ENCODE measurements around the gene TNFRSF17. TPM values are rescaled to one million over a fixed set of nuclear protein-coding genes. Genes with fewer than 3 reads are reported as not detected.
"Not testable (repeated sequence)": the region's sequence is repeated elsewhere in the genome, so short reads cannot be mapped to it uniquely, and the experiment has no call there.

The TNFRSF17 gene
- 0.27 TPM for total RNA-seq

DNA sequence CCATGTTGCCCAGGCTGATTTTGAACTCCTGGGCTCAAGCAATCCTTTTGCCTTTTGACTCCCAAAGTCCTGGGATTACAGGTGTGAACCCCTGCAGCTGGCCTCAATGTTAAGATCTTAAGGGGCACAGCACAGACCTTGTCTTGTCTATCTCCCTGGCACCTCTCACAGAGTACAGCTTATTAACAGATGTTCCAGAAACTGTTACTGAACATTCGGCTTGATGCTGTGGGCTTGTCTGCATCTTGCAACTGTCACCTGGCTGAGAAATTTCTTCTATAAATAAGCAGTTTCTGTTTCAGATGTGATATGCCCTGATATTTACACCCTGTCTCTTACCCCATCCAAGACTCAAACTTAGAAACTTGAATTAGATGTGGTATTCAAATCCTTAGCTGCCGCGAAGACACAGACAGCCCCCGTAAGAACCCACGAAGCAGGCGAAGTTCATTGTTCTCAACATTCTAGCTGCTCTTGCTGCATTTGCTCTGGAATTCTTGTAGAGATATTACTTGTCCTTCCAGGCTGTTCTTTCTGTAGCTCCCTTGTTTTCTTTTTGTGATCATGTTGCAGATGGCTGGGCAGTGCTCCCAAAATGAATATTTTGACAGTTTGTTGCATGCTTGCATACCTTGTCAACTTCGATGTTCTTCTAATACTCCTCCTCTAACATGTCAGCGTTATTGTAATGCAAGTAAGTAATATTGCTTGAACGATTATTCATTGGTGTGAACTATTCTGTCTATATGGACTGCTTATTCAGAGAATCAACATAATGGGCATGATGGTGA lies at the start of gene TNFRSF17:
Gene TNFRSF17 (plus strand): TSS at position 450 of the 791 bp plus-strand sequence. CDS start 115 bp downstream, at position 565.
- DNase-seq (ENCODE audit: low read depth in 2 of 3, low spot score in 2 of 3), result no peak

DNA sequence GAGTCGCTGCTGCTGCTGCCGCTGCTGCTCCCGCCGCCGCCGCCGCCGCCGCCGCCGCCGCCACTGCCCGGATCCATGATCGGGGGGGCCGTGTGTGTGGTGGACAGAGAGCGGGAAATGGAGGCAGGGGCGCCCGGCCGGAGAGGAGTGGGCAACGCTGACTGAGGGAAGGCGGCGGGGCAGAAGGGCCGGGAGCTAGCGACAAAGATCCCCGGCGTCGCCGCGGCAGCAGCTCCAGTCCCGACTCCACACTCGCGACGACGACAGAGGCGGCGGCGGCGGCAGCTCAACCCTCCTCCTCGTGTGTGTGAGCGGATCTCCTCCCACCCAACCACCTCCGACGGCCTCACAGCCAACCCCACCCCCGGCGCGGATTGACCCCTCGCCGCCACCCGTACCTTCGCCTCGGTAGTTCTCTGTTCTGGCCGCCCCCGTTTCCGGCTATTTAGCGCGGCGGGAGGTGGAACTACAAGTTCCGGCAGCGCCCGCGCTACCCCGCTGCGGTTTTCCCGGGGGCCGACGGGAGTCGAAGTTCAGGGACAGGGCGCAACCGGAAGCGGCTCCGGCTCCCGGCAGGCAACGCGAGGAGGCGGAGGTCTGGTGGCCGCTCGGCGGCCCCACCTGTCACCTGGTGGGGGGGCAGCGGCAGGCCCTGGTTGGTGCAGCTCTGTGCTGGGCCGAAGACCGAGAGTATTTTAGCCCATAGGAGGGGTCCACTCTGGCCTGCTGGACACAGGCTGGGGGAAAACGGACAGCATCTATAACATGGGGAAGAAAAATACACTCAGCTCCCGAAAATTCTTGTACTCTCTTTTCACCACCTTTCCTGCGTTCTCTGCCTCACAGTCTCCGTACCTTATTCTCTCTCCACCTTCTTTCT lies 49.1 kb upstream of the TNFRSF17 start, which contains the start of gene GSPT1:
Gene GSPT1 (minus strand): TSS at position 313 of the 880 bp plus-strand sequence. CDS start 236 bp downstream, at position 77.
- peak; percentile 97 to 99 (median 99) for DNase-seq (ENCODE audit: low read depth in 2 of 3, low spot score in 2 of 3)

GRCh38 chr16:11916524-11917285 lies 48.3 kb upstream of the TNFRSF17 start:
- DNase-seq (ENCODE audit: low read depth in 2 of 3, low spot score in 2 of 3), result no peak

DNA sequence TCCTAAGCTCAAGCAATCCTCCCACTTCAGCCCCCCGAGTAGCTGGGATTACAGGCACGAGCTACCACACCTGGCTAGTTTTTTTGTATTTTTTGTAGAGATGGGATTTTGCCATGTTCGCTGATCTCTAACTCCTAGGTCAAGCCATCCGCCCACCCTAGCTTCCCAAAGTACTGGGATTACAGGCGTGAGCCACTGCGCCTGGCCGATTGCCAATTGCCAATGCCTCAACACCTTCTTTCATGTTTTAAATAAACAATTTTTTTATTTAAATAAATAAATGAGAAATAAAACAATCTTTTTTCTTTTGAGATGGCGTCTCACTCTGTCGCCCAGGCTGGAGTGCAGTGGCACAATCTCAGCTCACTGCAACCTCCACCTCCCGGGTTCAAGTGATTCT lies 41.0 kb upstream of the TNFRSF17 start:
- DNase-seq (ENCODE audit: low read depth in 2 of 3, low spot score in 2 of 3), result not testable (repeated sequence)

DNA sequence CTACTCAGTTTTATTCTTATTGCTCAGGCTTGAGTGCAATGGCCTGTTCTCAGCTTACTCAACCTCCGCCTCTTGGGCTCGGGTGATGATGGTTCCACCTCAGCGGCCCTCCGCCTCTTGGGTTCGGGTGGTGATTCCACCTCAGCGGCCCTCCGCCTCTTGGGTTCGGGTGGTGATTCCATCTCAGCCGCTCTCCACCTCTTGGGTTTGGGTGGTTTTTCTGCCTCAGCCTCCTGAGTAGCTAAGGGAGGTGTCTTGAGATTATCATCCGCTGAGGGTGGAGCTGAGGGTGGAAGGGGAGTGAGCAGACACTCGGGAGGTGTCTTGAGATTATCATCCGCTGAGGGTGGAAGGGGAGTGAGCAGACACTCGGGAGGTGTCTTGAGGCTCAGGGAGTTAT lies 37.7 kb upstream of the TNFRSF17 start:
- not testable (repeated sequence) for DNase-seq (ENCODE audit: low read depth in 2 of 3, low spot score in 2 of 3)

- DNase-seq (ENCODE audit: low read depth in 2 of 3, low spot score in 2 of 3), result not testable (repeated sequence)
These were observed 23.1 kb upstream of the TNFRSF17 start, which contains the start of gene NPIPB2 for GRCh38 chr16:11941945-11942344. Gene NPIPB2 (minus strand): TSS chr16:11942045. CDS start chr16:11942045, 0 bp downstream.

GRCh38 chr16:11946433-11946832 lies 18.6 kb upstream of the TNFRSF17 start:
- no peak for DNase-seq (ENCODE audit: low read depth in 2 of 3, low spot score in 2 of 3)

DNA sequence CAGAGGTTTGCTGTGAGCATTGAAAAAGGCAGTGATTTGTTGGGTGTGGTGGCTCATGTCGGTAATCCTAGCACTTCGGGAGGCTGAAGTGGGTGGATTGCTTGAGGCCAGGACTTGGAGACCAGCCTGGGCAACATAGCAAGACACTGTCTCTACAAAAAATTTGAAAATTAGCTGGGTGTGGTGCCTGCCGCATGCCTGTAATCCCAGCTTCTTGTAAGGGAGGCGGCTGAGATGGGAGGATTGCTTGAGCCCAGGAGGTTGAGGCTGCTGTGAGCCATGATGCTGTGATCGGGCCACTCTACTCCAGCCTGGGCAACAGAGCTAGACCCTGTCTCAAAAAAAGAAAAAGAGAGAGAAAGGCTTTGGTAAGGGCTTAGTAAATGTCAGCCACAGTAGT lies 16.2 kb upstream of the TNFRSF17 start:
- no peak for DNase-seq (ENCODE audit: low read depth in 2 of 3, low spot score in 2 of 3)

- DNase-seq (ENCODE audit: low read depth in 2 of 3, low spot score in 2 of 3), result peak; percentile 2 to 65 (median 35)
These were observed 15.5 kb upstream of the TNFRSF17 start for GRCh38 chr16:11949527-11949926.

DNA sequence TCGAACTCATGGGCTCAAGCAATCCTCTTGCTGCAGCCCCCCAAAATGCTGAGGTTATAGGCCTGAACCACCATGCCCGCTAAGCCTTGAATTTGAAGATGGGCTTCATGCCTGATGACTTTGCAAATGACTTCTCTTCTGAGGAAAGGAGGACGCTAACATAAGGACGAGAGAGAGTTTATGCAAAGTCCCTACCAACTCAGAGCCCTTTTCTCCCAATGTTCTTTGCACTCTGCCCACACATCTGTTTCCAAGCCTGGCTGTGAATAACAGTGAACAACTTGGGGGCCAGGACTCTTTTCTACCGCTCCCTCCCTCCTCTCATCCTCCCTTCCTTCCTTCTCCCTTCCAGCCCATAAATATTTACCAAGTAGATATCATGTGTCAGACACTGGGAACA lies 14.6 kb upstream of the TNFRSF17 start:
- DNase-seq (ENCODE audit: low read depth in 2 of 3, low spot score in 2 of 3), result no peak

DNA sequence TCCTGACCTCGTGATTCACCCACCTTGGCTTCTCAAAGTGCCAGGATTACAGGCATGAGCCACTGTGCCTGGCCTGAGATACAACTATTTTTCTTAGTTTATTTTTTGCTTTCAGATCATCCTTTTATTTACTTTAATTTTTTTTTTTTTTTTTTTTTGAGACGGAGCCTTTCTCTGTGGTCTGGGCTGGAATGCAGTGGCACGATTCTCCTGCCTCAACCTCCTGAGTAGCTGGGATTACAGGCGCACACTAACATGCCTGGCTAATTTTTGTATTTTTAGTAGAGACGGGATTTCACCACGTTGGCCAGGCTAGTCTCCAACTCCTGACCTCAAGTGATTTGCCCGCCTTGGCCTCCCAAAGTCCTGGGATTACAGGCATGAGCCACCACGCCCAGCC lies 11.4 kb upstream of the TNFRSF17 start:
- not testable (repeated sequence) for DNase-seq (ENCODE audit: low read depth in 2 of 3, low spot score in 2 of 3)

GRCh38 chr16:11955713-11956123 lies 9.3 kb upstream of the TNFRSF17 start:
- no peak for DNase-seq (ENCODE audit: low read depth in 2 of 3, low spot score in 2 of 3)

- no peak for DNase-seq (ENCODE audit: low read depth in 2 of 3, low spot score in 2 of 3)
These were observed 8.5 kb upstream of the TNFRSF17 start for GRCh38 chr16:11956558-11956957.

- no peak for DNase-seq (ENCODE audit: low read depth in 2 of 3, low spot score in 2 of 3)
These were observed 7.2 kb upstream of the TNFRSF17 start for GRCh38 chr16:11957591-11958395.

- peak in 1 of 3 donors; percentile 13 for DNase-seq (ENCODE audit: low read depth in 2 of 3, low spot score in 2 of 3)
These were observed 2.6 kb upstream of the TNFRSF17 start for GRCh38 chr16:11962457-11962856.

DNA sequence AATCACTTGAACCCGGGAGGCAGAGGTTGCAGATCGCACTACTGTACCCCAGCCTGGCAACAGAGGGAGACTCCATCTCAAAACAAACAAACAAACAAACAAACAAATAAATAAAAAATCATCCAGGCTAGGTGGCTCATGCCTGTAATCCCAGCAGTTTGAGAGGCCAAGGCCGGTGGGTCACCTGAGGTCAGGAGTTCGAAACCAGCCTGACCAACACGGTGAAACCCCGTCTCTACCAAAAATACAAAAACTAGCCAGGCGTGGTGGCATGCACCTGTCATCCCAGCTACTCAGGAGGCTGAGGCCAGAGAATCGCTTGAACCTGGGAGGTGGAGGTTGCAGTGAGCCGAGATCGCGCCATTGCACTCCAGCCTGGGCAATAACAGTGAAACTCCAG lies 2.0 kb upstream of the TNFRSF17 start:
- DNase-seq (ENCODE audit: low read depth in 2 of 3, low spot score in 2 of 3), result not testable (repeated sequence)

- no peak for DNase-seq (ENCODE audit: low read depth in 2 of 3, low spot score in 2 of 3)
These were observed 1.3 kb upstream of the TNFRSF17 start for GRCh38 chr16:11963706-11964105.

DNA sequence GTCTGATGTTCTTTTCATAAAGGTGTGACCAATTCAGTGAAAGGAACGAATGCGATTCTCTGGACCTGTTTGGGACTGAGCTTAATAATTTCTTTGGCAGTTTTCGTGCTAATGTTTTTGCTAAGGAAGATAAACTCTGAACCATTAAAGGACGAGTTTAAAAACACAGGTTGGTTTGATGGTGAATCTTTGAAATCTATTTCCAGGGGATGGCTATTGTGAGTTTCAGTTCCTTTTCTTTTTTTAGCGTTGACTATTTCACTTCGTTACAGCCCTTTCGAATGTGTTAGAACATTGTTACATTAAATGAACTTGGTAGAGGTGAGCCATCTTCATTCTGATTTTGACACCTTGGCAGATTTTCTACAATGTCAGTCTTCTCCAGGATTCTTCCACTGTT lies 1.2 kb downstream of the TNFRSF17 start:
- DNase-seq (ENCODE audit: low read depth in 2 of 3, low spot score in 2 of 3), result no peak

- no peak for DNase-seq (ENCODE audit: low read depth in 2 of 3, low spot score in 2 of 3)
These were observed 2.3 kb downstream of the TNFRSF17 start for GRCh38 chr16:11967195-11967911.

Measured in hematopoietic multipotent progenitor cell (in vitro differentiated cells).